Keratinocyte (primary cell): ENCODE measurements around the gene KCNF1. TPM values are rescaled to one million over a fixed set of nuclear protein-coding genes. Genes with fewer than 3 reads are reported as not detected.

ENCODE experiments used
- DNase-seq: peaks from one replicate; pipeline ENCODE4 v3.0.0-alpha.2; 2011; ENCODE audit warnings: low read depth, missing footprints, low spot score
- FAIRE-seq: peaks from 2 replicates; lab custom pipeline; 2011; peaks lifted over from hg19 to GRCh38; lab: Jason Lieb, UNC
- H2AFZ ChIP-seq: 2 replicates; pipeline ENCODE4 v1.6.0; 2012; ENCODE audit warnings: low read length, control low read depth, inconsistent platforms; ENCODE audit not compliant: control insufficient read depth
- H3K27ac ChIP-seq: 2 replicates; pipeline ENCODE4 v1.5.1; 2011; ENCODE audit warnings: low read length; ENCODE audit not compliant: control insufficient read depth, insufficient read depth
- H3K27me3 ChIP-seq: 3 replicates; pipeline ENCODE4 v1.6.0; 2011; ENCODE audit warnings: low read length; ENCODE audit not compliant: control insufficient read depth, insufficient read depth; ENCODE audit errors: extremely low read depth
- H3K36me3 ChIP-seq, 2 experiments: 2 replicates in 1 of 2; 3 replicates in 1 of 2; pipeline ENCODE4 v1.5.1; 2011; ENCODE audit warnings: low read length in 2 of 2, mild to moderate bottlenecking in 1 of 2; ENCODE audit not compliant: control insufficient read depth in 2 of 2, insufficient read depth in 2 of 2; ENCODE audit errors: extremely low read depth in 1 of 2
- H3K4me1 ChIP-seq: 3 replicates; pipeline ENCODE4 v1.5.1; 2011; ENCODE audit warnings: low read length; ENCODE audit not compliant: control insufficient read depth, insufficient read depth; ENCODE audit errors: extremely low read depth
- H3K4me2 ChIP-seq: 3 replicates; pipeline ENCODE4 v1.6.0; 2011; ENCODE audit warnings: low read depth, low read length; ENCODE audit not compliant: control insufficient read depth, insufficient read depth; ENCODE audit errors: extremely low read depth
- H3K4me3 ChIP-seq, 3 experiments: fragments of 200-600 bp in 1 of 3; sonication (generic) in 1 of 3; 2 replicates in 2 of 3; 3 replicates in 1 of 3; pipeline ENCODE4 v1.5.1; 2011 to 2016; ENCODE audit warnings: low read length in 3 of 3, mild to moderate bottlenecking in 3 of 3, control low read depth in 2 of 3, inconsistent platforms in 1 of 3, low read depth in 1 of 3, mixed read lengths in 1 of 3, mixed run types in 1 of 3, moderate library complexity in 1 of 3; ENCODE audit not compliant: control insufficient read depth in 2 of 3, insufficient read depth in 2 of 3; ENCODE audit errors: extremely low read depth in 1 of 3
- H3K79me2 ChIP-seq: 2 replicates; pipeline ENCODE4 v1.6.0; 2012; ENCODE audit warnings: low read length; ENCODE audit not compliant: control insufficient read depth, insufficient read depth
- H3K9ac ChIP-seq: 3 replicates; pipeline ENCODE4 v1.6.0; 2011; ENCODE audit warnings: low read length; ENCODE audit not compliant: control insufficient read depth, insufficient read depth; ENCODE audit errors: extremely low read depth
- H3K9me1 ChIP-seq: 3 replicates; pipeline ENCODE4 v1.6.0; 2011; ENCODE audit warnings: low read length; ENCODE audit not compliant: control insufficient read depth, insufficient read depth; ENCODE audit errors: extremely low read depth
- H3K9me3 ChIP-seq: 2 replicates; pipeline ENCODE4 v1.5.1; 2012; ENCODE audit warnings: low read depth, low read length; ENCODE audit not compliant: control insufficient read depth
- H4K20me1 ChIP-seq: 3 replicates; pipeline ENCODE4 v1.6.0; 2011; ENCODE audit warnings: low read length; ENCODE audit not compliant: control insufficient read depth, insufficient read depth; ENCODE audit errors: extremely low read depth
- EZH2 ChIP-seq: IDR thresholded peaks from one replicate; pipeline ENCODE4 v1.6.1; 2012; ENCODE audit warnings: inconsistent platforms, mild to moderate bottlenecking, low read length, moderate library complexity
- dilution Hi-C: fragments of 300-500 bp; cut with MboI; formaldehyde crosslinking; loops from one replicate; pipeline ENCODE4 v1.7.0; 2020; ENCODE audit warnings: low sequenced_read_pairs; ENCODE audit not compliant: extremely low pct_ligation_motif_present
- polyA plus RNA-seq, 5 experiments: library from polyadenylated mRNA; depleted of rRNA in 3 of 5; stranded (reverse) in 3 of 5; stranded (forward) in 1 of 5; unstranded in 1 of 5; fragments of >200 nt; gene quantifications; 1 replicate in 1 of 5; 2 replicates in 3 of 5; 3 replicates in 1 of 5; pipeline versions ENCODE4 v1.2.1 to v1.2.3, GENCODE V29; 2011 to 2012; ENCODE audit warnings: missing spikeins in 2 of 5, low read depth in 1 of 5, low replicate concordance in 1 of 5
- TF ChIP-seq, protein P1 (sequence below), 3 experiments: IDR thresholded peaks in 1 of 3; conservative IDR thresholded peaks in 1 of 3; optimal IDR thresholded peaks in 1 of 3; 2 replicates in 2 of 3; 3 replicates in 1 of 3; pipeline versions ENCODE3 to v1.5.1; 2011; ENCODE audit warnings: low read length in 3 of 3, mild to moderate bottlenecking in 3 of 3, moderate library complexity in 2 of 3, control low read depth in 1 of 3, inconsistent platforms in 1 of 3; ENCODE audit not compliant: insufficient read depth in 2 of 3; ENCODE audit errors: extremely low read depth in 1 of 3

Gene KCNF1
- polyA plus RNA-seq, 1 donor (not counting 4 experiments of a cell fraction or from before 2014, with no cell fraction given): 0.05 TPM

GRCh38 chr2:10941383-10941782, 29.6 kb downstream of the KCNF1 start:
- no peak for FAIRE-seq
- no peaks in the 10 kb centered on the region for H3K9me1 ChIP-seq

GRCh38 chr2:10944799-10945198, 33.1 kb downstream of the KCNF1 start:
- no peaks in the 10 kb centered on the region for H3K9me3 ChIP-seq
- H3K27me3 ChIP-seq: peaks cover 5% of the 10 kb centered on the region
- dilution Hi-C loops: no loop called here
- no peak overlapping the region for H3K4me2 ChIP-seq
- DNase-seq (no peak), FAIRE-seq (no peak)
- H3K4me1 ChIP-seq: peaks cover 6% of the 10 kb centered on the region
- H3K36me3 ChIP-seq: no peaks in the 10 kb centered on the region
- no peak overlapping the region for H2AFZ ChIP-seq
- H3K4me3 ChIP-seq: no peak overlapping the region
- no peak overlapping the region for H3K9ac ChIP-seq
- no peak overlapping the region for H3K27ac ChIP-seq
- H4K20me1 ChIP-seq: no peaks in the 10 kb centered on the region
- no peaks in the 10 kb centered on the region for H3K79me2 ChIP-seq
- TF ChIP-seq EZH2: no peak
- TF ChIP-seq, protein P1, sequence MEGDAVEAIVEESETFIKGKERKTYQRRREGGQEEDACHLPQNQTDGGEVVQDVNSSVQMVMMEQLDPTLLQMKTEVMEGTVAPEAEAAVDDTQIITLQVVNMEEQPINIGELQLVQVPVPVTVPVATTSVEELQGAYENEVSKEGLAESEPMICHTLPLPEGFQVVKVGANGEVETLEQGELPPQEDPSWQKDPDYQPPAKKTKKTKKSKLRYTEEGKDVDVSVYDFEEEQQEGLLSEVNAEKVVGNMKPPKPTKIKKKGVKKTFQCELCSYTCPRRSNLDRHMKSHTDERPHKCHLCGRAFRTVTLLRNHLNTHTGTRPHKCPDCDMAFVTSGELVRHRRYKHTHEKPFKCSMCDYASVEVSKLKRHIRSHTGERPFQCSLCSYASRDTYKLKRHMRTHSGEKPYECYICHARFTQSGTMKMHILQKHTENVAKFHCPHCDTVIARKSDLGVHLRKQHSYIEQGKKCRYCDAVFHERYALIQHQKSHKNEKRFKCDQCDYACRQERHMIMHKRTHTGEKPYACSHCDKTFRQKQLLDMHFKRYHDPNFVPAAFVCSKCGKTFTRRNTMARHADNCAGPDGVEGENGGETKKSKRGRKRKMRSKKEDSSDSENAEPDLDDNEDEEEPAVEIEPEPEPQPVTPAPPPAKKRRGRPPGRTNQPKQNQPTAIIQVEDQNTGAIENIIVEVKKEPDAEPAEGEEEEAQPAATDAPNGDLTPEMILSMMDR (optimal IDR thresholded peaks at IDR 0.05 in 1 of 3, IDR thresholded peaks at IDR 0.05 in 1 of 3, conservative IDR thresholded peaks at IDR 0.05 in 1 of 3; ENCODE audit: extremely low read depth in 1 of 3, insufficient read depth in 2 of 3, low read length in 3 of 3): no peak
- H3K9me1 ChIP-seq: no peaks in the 10 kb centered on the region

More at GRCh38 chr2:10941383-10941782, 29.6 kb downstream of the KCNF1 start:
- Histone ChIP-seq H3K4me2 (no peak overlapping the region), H3K9me3 (no peaks in the 10 kb centered on the region), H3K4me3 (no peak overlapping the region), H3K27me3 (no peaks in the 10 kb centered on the region), H3K27ac (no peak overlapping the region), H4K20me1 (no peaks in the 10 kb centered on the region), H3K9ac (no peak overlapping the region), H3K4me1 (no peaks in the 10 kb centered on the region), H3K79me2 (no peaks in the 10 kb centered on the region), H2AFZ (no peak overlapping the region), H3K36me3 (no peaks in the 10 kb centered on the region)
- dilution Hi-C loops: no loop called here
- TF ChIP-seq EZH2: no peak
- TF ChIP-seq, protein P1 (optimal IDR thresholded peaks at IDR 0.05 in 1 of 3, IDR thresholded peaks at IDR 0.05 in 1 of 3, conservative IDR thresholded peaks at IDR 0.05 in 1 of 3; ENCODE audit: extremely low read depth in 1 of 3, insufficient read depth in 2 of 3, low read length in 3 of 3): no peak
- no peak for DNase-seq
